HG03280 (cell line): ENCODE measurements around the gene PRKN.
"Not testable (repeated sequence)": the region's sequence is repeated elsewhere in the genome, so short reads cannot be mapped to it uniquely, and the experiment has no call there.

Experiments
- ATAC-seq: cut with Tn5 transposase; IDR thresholded peaks from one replicate; pipeline ENCODE4 v1.9.1; 2021; ENCODE audit warnings: mild to moderate bottlenecking, moderate library complexity; ENCODE audit not compliant: unreplicated experiment

PRKN gene

DNA sequence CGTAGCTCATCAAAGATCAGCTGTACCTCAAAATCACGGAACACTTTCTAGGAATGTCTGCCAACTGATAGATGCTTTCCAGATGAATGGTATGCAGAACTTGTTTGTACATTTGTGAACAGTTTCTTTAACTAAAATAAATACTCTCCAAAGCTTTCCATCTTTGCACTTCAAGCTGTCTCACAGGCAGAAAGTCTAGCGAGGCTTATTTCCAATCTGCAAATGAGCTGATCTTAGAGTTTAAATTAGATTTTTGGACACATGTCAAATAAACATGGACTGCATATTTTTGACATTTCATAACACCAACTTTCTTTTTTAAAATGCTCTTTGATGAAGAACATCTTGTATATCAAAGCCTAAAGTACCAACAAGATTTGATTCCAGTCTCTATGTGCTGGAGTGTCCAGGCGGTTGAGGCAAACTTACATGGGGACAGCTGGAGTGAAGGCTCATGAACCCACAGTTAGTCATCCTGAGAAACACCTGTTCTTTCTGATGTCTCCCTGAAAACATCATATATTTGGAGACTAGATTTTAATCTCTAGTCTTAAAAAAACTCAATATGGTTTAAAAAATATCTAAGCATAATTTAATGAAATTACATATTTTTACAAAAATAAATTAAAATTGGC lies 1185.1 kb downstream of the PRKN start:
- ATAC-seq = no peak

DNA sequence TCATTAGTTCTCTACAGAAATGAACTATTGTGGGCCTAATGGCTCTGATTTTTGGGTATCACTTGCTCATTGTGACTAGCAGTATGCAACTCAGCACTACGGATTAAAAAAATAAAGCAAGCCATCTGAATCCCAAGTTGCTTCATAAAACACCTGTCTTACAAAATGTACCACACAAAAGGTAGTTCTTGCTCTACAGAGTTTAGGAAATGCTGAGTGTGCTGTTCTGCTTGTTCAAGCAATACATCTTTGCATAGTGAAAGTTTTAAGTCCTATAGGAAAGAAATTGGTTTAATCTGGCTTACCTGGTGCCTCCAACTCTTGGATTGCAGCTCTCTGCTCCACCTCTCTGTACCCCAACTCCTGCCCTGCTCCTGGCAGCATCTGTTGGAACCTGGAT lies 1187.0 kb downstream of the PRKN start:
- ATAC-seq = no peak

GRCh38 chr6:161536224-161536630 lies 1191.3 kb downstream of the PRKN start:
- no peak for ATAC-seq

DNA sequence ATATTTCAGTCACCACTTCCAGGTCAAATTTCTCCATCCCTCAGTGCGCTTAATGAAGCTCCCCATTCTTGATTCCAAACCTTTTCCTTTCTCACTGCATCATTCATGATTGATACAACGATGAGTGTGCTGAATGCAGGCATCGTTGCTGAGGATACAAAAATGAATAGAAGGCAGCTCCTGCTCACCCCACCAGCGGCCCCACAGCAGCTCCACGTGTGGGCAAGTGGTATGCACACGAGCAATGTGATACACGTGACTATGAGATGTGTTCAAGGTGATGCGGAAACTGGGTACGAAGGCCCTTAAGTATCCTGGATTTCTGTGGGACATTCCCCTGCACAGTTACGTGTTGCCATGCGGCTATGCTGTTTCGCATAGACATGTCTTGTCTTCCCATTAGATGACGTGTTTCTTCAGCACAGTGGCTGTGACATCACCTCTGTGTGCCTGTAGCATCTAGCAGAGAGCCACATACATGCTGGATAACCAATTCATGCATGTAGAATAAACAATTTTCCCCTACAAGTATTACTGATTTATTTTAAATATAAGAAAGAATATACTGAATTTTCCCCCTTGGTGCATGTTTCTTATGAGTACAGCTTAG lies 1193.2 kb downstream of the PRKN start:
- no peak for ATAC-seq

DNA sequence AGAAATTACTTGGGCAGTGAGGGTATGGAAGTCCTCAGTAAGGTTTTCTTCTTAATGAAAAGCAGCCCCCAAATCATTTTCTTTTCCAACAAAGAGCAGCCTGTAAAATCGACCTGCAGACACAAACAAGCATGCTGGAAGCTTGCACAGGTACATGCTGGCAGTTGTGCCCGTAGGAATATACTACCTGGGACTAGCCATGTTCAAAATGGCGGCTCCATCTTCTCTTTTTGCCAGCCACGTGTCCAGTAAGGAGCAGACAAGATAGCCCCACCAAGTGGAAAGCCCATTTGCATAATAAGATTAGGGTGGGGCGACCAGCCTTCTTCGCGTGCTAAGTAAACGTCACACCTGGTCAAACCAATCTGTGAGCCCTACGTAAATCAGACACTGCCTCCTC lies 1194.3 kb downstream of the PRKN start:
- ATAC-seq = no peak

GRCh38 chr6:161532536-161532935 lies 1195.0 kb downstream of the PRKN start:
- no peak for ATAC-seq

DNA sequence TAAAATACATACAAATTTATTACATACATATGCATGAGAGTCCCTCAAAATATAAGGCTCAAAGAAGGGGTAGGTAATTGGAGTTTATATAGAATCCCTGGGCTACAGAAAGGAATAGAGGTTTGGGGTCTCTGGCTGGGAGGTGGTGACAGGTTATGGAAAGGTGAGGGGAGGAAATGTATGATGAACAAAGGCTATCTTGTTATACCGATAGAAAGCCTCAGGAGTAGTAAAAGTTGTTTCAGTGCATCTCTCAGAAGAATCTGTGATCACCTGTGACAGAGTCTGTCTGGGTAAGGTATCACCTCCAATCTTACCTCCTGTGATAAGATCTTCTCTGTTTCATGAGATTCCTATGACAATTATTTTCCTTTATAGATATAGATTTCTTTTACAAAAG lies 1200.8 kb downstream of the PRKN start:
- ATAC-seq = no peak

GRCh38 chr6:161523362-161523761 lies 1204.2 kb downstream of the PRKN start:
- no peak for ATAC-seq

DNA sequence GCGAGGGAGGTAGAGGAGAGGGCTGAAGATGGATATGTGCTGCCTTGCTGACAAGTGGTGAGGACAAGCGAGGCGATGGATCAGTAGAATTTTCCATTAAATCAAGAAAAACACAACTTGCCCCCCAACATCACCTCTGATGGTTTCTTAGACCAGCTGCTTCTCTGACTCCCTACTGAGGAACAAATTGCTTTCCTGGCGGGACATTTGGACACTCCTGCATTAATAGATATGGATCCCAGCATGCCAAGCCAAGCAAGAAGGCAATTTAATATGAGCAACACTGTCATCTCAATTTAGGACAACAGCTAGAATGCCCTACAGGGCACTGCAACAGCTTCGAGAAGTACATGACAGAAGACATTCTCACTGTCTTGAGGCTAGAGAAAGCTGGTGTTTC lies 1205.3 kb downstream of the PRKN start:
- no peak for ATAC-seq

- no peak for ATAC-seq
These were observed 1216.0 kb downstream of the PRKN start for GRCh38 chr6:161511447-161512095.

- no peak for ATAC-seq
These were observed 1219.2 kb downstream of the PRKN start for GRCh38 chr6:161508341-161508740.

DNA sequence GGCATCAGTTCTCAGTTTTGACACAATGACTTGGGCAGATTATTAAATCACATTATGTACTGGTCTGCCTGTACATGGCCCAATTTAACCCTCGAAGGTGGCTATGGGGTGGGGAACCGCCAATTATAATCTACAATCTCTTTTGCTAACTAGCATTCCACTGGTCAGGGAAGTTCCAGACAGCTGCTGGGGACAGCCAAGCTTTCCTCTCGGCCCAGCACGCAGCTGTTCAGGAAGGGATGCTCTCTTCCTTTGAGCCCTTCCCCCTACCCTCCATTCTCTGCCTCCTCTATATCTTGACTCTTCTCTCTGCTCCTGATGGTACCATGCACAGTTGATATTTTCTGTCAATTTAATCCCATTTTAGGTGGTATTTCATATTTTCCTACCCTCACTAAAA lies 1220.2 kb downstream of the PRKN start:
- ATAC-seq = no peak

DNA sequence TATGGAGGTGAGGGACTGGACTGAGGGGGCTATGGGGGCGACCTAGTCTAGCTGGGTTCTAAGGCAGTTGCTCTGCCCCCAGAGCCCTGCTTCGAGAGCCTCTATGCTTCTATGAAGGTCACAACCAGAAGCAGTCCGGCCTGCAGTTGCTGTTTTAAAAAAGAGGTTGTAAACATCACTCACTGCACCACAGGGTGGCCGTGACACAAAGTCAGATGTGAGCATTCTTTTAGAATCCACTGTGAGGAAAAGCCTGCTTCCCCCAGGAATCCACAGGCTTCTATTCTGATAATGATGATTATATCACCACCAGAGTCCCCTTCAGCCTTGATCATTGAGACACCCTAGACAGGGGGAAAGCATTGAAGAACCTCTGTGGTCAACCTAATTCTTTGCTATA lies 1224.0 kb downstream of the PRKN start:
- no peak for ATAC-seq

- ATAC-seq = no peak
These were observed 1228.7 kb downstream of the PRKN start for GRCh38 chr6:161498881-161499280.

- ATAC-seq = no peak
These were observed 1229.2 kb downstream of the PRKN start for GRCh38 chr6:161498359-161498758.

DNA sequence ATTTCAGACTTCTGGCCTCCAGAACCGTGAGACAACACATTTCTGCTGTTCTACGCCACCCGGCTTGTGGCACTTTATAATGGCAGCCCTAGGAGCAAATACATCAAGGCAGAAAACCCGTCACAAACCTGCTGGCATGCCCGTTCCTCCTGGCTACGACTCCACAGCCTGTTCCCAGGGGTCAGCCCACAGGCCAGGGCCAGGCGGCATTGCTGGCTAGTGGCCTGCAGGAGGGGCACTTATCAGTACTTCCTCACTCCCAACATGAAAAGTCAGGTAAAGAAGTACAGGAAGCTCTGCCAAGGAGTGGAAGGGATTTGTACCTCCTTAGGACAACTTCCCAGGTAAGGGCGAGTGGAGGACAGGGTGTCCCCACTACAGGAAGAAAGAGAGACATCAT lies 1230.6 kb downstream of the PRKN start:
- ATAC-seq = no peak

DNA sequence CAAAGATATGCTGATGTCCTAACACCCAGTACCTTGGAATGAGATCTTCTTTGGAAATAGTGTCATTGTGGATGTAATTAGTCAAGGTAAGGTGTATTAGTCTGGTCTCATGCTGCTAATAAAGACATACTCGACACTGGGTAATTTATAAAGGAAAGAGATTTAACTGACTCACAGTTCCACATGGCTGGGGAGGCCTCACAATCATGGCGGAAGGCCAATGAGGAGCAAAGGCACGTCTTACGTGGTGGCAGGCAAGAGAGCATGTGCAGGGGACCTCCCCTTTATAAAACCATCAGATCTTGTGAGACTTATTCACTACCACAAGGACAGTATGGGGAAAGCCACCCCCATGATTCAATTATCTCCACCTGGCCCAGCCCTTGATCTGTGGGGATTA lies 1231.3 kb downstream of the PRKN start:
- ATAC-seq = not testable (repeated sequence)

DNA sequence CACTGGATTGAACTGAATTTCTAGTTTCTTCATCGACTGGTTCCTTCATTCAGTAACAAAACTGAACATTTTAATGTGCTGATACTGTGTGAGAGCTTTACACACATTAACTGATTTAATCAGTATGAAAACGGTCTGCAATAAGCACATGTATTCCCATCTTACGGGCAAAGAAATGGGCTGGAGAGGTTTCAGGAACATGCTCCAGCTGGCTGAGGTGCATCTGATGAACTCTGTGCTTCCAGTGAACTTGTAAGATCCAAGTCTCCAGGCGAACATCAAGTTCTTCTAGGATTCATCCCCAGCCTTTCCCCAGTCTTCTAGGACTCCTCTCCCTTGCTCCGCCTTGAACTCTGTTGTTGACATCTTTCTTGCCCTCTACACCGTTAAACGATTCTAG lies 1233.0 kb downstream of the PRKN start:
- ATAC-seq = no peak

- no peak for ATAC-seq
These were observed 1233.9 kb downstream of the PRKN start for GRCh38 chr6:161493576-161494118.

DNA sequence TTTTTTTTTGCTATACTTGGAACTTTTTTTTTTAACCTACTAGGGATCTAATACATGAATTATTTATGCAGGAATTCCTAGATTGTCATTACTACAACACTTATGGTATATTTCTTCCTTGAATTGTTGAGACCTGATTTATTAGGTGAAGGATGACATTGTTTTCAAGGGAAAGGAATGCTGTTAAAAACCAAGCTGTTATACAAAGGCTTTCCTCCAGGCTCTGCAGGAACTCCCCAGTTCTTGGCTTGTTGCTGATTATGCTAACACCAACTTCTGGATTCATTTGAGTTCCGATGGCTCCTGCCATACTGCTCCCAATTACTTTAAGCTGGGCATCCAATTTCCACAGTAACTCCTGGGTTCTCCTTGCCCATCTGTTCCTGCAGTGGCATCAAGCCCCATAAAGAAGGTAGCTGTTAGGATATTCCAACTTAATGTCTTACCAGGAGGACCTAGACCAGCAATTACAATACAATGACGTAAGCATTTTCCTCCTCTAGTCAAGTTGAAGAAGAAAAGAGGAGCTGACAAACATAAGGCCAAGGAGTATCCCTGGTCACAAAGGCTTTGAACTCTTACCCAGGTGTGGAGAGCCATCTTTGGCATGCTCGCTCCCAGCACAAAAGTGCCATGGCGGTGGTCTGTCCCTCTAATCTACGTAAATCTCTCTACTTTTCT lies 1237.8 kb downstream of the PRKN start:
- no peak for ATAC-seq

DNA sequence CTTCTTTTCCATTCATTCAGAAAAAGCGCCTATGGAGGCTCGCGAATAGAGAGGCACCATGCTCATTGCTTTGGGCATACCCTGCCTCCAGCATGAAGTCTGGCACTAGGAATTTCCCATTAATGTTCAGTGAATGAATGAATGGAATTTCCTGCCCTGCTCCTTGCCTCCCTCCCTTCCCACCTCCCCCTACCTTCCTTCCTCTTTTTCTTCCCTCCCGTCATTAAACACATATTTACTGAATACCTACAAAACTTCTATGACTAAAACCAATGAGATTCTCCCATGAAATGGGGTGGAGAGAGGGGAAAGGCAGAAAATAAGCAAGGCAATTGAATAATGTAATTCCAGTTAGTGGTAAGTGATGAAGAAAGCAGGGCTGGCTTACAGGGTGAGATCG lies 1239.9 kb downstream of the PRKN start:
- no peak for ATAC-seq

- ATAC-seq = no peak
These were observed 1240.4 kb downstream of the PRKN start for GRCh38 chr6:161487217-161487531.
